CD4-positive, alpha-beta T cell (primary cell): ENCODE data around the gene PRKCA. TPM values are rescaled to one million over a fixed set of nuclear protein-coding genes. Genes with fewer than 3 reads are reported as not detected.

Experiments used
- ATAC-seq: fragments of 200-7000 bp; cut with Tn5 transposase; one replicate; pipeline ENCODE4 v1.10.0; 2022; ENCODE audit warnings: mild to moderate bottlenecking; ENCODE audit not compliant: poor library complexity
- CTCF ChIA-PET: fragments of 350-600 bp; sonication (Branson Sonifier 250); formaldehyde crosslinking; loops from one replicate; lab custom pipeline; 2021; ENCODE audit warnings: antibody characterized with exemption, inconsistent platforms; lab: Charles Lee
- POLR2A ChIA-PET: fragments of 350-600 bp; sonication (Branson Sonifier 250); formaldehyde crosslinking; loops from one replicate; lab custom pipeline; 2021; ENCODE audit warnings: antibody characterized with exemption, inconsistent platforms; lab: Charles Lee
- DNase-seq, 14 experiments: peaks; one replicate each; pipeline ENCODE4 v3.0.0-alpha.2; 2013 to 2020; ENCODE audit warnings: mixed read lengths in 2 of 14
- H3K27ac ChIP-seq, 2 donors: one replicate each; pipeline versions ENCODE4 v1.5.1 to v1.7.0; 2013; ENCODE audit warnings: low read length in 2 of 2, low read depth in 1 of 2, mild to moderate bottlenecking in 1 of 2
- H3K27me3 ChIP-seq, 2 experiments: 1 replicate in 1 of 2; 2 replicates in 1 of 2; pipeline versions ENCODE4 v1.6.1 to v1.7.0; 2013; ENCODE audit warnings: low read length in 2 of 2, control low read depth in 1 of 2, mild to moderate bottlenecking in 1 of 2, moderate library complexity in 1 of 2; ENCODE audit not compliant: insufficient read depth in 2 of 2, control insufficient read depth in 1 of 2
- H3K36me3 ChIP-seq: one replicate; pipeline ENCODE4 v1.6.1; 2013; ENCODE audit warnings: low read length, control low read depth; ENCODE audit not compliant: insufficient read depth
- H3K4me1 ChIP-seq: one replicate; pipeline ENCODE4 v1.6.1; 2013; ENCODE audit warnings: low read length, control low read depth; ENCODE audit not compliant: insufficient read depth
- H3K4me3 ChIP-seq: one replicate; pipeline ENCODE4 v1.5.1; 2013; ENCODE audit warnings: mild to moderate bottlenecking, low read length, moderate library complexity
- H3K9me3 ChIP-seq, 2 experiments: 1 replicate in 1 of 2; 2 replicates in 1 of 2; pipeline versions ENCODE4 v1.6.1 to v1.7.0; 2013; ENCODE audit warnings: low read length in 2 of 2, mild to moderate bottlenecking in 2 of 2, control low read depth in 1 of 2, moderate library complexity in 1 of 2; ENCODE audit not compliant: control insufficient read depth in 1 of 2, insufficient read depth in 1 of 2
- H3K27ac Mint-ChIP-seq: one replicate; pipeline ENCODE4 v1.8.0; 2020; ENCODE audit warnings: mixed read lengths
- H3K27me3 Mint-ChIP-seq: one replicate; pipeline ENCODE4 v1.8.0; 2021; ENCODE audit warnings: mixed read lengths
- H3K36me3 Mint-ChIP-seq: one replicate; pipeline ENCODE4 v1.8.0; 2021; ENCODE audit warnings: low read depth, mixed read lengths
- H3K4me1 Mint-ChIP-seq: one replicate; pipeline ENCODE4 v1.8.0; 2021; ENCODE audit warnings: low read depth, mixed read lengths
- H3K4me3 Mint-ChIP-seq: one replicate; pipeline ENCODE4 v1.8.0; 2020; ENCODE audit warnings: mild to moderate bottlenecking, mixed read lengths
- H3K9me3 Mint-ChIP-seq: one replicate; pipeline ENCODE4 v1.8.0; 2020; ENCODE audit warnings: mixed read lengths
- intact Hi-C, 2 experiments: fragments of 100-400 bp; cut with DNase I in 1 of 2; cut with micrococcal nuclease in 1 of 2; formaldehyde crosslinking; loops; one replicate each; pipeline versions ENCODE4 v1.15.1 to v1.9.0; 2023 to 2025; cut with DNase I, micrococcal nuclease
- total RNA-seq, 174 experiments: library from RNA in 2 of 174; stranded (reverse) in 2 of 174; gene quantifications; one replicate each; pipeline ENCODE4 v1.2.3 and lab custom pipeline; 2021 to 2026
- TF ChIP-seq, protein P1 (sequence below): fragments of 200-600 bp; IDR thresholded peaks from one replicate; pipeline ENCODE4 v1.8.0; 2022; ENCODE audit warnings: antibody characterized with exemption, mild to moderate bottlenecking

The PRKCA gene
- total RNA-seq, 2 experiments from 2014 or later = 84.8 to 88.6 TPM

DNA sequence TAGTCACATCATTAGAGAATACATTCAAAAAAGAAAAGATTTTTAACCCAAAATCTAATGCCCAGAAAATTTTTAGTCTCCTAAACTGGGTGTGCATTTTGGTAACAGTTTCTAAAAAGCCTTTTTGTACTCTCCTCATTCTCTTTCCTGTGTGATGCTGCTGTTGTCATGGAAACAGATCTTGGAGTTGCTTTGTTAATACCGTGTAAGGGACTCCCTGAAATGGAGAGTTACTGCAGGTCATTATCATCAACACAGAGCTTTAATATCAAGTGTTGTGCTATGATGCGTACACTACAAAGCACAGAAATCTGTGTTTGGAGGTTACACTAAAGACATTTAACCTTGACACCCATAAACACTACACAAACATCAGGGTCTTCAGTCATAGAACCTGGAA, 216.3 kb downstream of the PRKCA start:
- Mint-ChIP-seq H3K27me3 (no peaks in the 10 kb centered on the region), H3K36me3 (peaks cover 61% of the 10 kb centered on the region), H3K4me1 (peaks cover 60% of the 10 kb centered on the region), H3K27ac (peak overlapping the region; percentile 26), H3K4me3 (no peak overlapping the region), H3K9me3 (no peaks in the 10 kb centered on the region)
- peak in 2 of 14 experiments; percentile 26 for DNase-seq
- intact Hi-C loops = no loop called here
- CTCF ChIA-PET = no interaction called here
- no peaks in the 10 kb centered on the region for H3K9me3 ChIP-seq
- peak; percentile 65 for ATAC-seq
- no peak overlapping the region for H3K27ac ChIP-seq
- peaks cover 5% of the 10 kb centered on the region for H3K4me1 ChIP-seq
- no peaks in the 10 kb centered on the region for H3K27me3 ChIP-seq
- H3K4me3 ChIP-seq = no peak overlapping the region
- POLR2A ChIA-PET = no interaction called here
- TF ChIP-seq, protein P1, sequence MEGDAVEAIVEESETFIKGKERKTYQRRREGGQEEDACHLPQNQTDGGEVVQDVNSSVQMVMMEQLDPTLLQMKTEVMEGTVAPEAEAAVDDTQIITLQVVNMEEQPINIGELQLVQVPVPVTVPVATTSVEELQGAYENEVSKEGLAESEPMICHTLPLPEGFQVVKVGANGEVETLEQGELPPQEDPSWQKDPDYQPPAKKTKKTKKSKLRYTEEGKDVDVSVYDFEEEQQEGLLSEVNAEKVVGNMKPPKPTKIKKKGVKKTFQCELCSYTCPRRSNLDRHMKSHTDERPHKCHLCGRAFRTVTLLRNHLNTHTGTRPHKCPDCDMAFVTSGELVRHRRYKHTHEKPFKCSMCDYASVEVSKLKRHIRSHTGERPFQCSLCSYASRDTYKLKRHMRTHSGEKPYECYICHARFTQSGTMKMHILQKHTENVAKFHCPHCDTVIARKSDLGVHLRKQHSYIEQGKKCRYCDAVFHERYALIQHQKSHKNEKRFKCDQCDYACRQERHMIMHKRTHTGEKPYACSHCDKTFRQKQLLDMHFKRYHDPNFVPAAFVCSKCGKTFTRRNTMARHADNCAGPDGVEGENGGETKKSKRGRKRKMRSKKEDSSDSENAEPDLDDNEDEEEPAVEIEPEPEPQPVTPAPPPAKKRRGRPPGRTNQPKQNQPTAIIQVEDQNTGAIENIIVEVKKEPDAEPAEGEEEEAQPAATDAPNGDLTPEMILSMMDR = no peak
- H3K36me3 ChIP-seq = peaks cover 11% of the 10 kb centered on the region

DNA sequence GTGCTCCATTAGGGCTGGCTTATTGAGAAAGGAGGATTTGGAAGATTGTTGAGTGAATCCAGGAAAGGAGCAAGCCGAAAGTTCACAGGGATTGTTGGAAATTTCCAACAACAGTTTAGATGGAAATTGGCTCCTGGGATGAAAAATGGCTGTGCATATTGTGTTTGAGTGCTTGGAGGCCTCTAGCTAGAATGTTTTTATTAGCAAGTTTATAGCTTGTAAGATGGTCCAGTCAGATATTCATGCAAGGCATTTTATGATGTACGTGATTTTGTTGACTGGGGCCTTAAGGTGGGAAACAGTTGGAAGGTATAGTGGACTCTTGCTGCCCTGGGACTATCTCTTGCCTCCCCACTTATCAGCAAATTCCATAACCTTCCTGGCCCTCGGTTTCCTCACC, 216.7 kb downstream of the PRKCA start:
- Mint-ChIP-seq H3K27ac (peak overlapping the region; percentile 26), H3K27me3 (no peaks in the 10 kb centered on the region), H3K9me3 (no peaks in the 10 kb centered on the region), H3K4me1 (peaks cover 61% of the 10 kb centered on the region), H3K4me3 (no peak overlapping the region), H3K36me3 (peaks cover 61% of the 10 kb centered on the region)
- POLR2A ChIA-PET = no interaction called here
- Histone ChIP-seq H3K36me3 (peaks cover 12% of the 10 kb centered on the region), H3K27ac (no peak overlapping the region), H3K9me3 (no peaks in the 10 kb centered on the region), H3K4me1 (peaks cover 5% of the 10 kb centered on the region), H3K4me3 (no peak overlapping the region), H3K27me3 (no peaks in the 10 kb centered on the region)
- no peak for ATAC-seq
- CTCF ChIA-PET = interaction anchor here (0.7 kb wide), 1 partner anchor 951 kb away, joined by 3 read pairs; no protein-coding TSS in a partner anchor
- TF ChIP-seq, protein P1 = no peak
- intact Hi-C loops = no loop called here
- DNase-seq = no peak

GRCh38 chr17:66520999-66521398, 218.6 kb downstream of the PRKCA start:
- H3K36me3 ChIP-seq = peaks cover 6% of the 10 kb centered on the region
- DNase-seq (no peak), ATAC-seq (no peak)
- peaks cover 71% of the 10 kb centered on the region for H3K4me1 Mint-ChIP-seq
- H3K4me3 Mint-ChIP-seq = no peak overlapping the region
- peak overlapping the region; percentile 27 for H3K27ac Mint-ChIP-seq
- H3K27me3 Mint-ChIP-seq = no peaks in the 10 kb centered on the region
- H3K9me3 ChIP-seq = no peaks in the 10 kb centered on the region
- intact Hi-C loops = no loop called here
- H3K9me3 Mint-ChIP-seq = peaks cover 3% of the 10 kb centered on the region
- no peak overlapping the region for H3K4me3 ChIP-seq
- TF ChIP-seq, protein P1 = no peak
- ChIA-PET CTCF (no interaction called here), POLR2A (no interaction called here)
- H3K27ac ChIP-seq = no peak overlapping the region
- H3K27me3 ChIP-seq = no peaks in the 10 kb centered on the region
- peaks cover 5% of the 10 kb centered on the region for H3K4me1 ChIP-seq
- H3K36me3 Mint-ChIP-seq = peaks cover 61% of the 10 kb centered on the region
